Choroid plexus epithelial cell (primary cell): ENCODE results near the gene RTN4RL1.

Experiments
- DNase-seq: peaks from one replicate; pipeline ENCODE4 v3.0.0-alpha.2; 2010; ENCODE audit warnings: low read depth
- H3K4me3 ChIP-seq: 2 replicates; pipeline ENCODE4 v1.5.1; 2011; ENCODE audit warnings: low read depth, mild to moderate bottlenecking, control low read depth, low read length, moderate library complexity
- CTCF ChIP-seq: conservative IDR thresholded peaks from 2 replicates; pipeline ENCODE4 v1.5.1; 2011; ENCODE audit warnings: low read depth, mild to moderate bottlenecking, control low read depth, inconsistent platforms, low read length, moderate library complexity

The RTN4RL1 gene

GRCh38 chr17:1943436-1943831 is 81.7 kb downstream of the RTN4RL1 start:
- no peak for DNase-seq
- H3K4me3 ChIP-seq, result no peak overlapping the region
- no peak for TF ChIP-seq CTCF

GRCh38 chr17:1942666-1943435 is 82.3 kb downstream of the RTN4RL1 start:
- DNase-seq, result no peak
- no peak overlapping the region for H3K4me3 ChIP-seq
- TF ChIP-seq CTCF, result no peak

- TF ChIP-seq CTCF, result no peak
- no peak for DNase-seq
- no peak overlapping the region for H3K4me3 ChIP-seq
Measured at GRCh38 chr17:1942066-1942365, 83.1 kb downstream of the RTN4RL1 start.

- no peak for DNase-seq
- no peak overlapping the region for H3K4me3 ChIP-seq
- no peak for TF ChIP-seq CTCF
Measured at GRCh38 chr17:1941272-1942065, 83.7 kb downstream of the RTN4RL1 start.

GRCh38 chr17:1940810-1941185 is 84.3 kb downstream of the RTN4RL1 start:
- TF ChIP-seq CTCF, result no peak
- no peak for DNase-seq
- H3K4me3 ChIP-seq, result no peak overlapping the region

DNA sequence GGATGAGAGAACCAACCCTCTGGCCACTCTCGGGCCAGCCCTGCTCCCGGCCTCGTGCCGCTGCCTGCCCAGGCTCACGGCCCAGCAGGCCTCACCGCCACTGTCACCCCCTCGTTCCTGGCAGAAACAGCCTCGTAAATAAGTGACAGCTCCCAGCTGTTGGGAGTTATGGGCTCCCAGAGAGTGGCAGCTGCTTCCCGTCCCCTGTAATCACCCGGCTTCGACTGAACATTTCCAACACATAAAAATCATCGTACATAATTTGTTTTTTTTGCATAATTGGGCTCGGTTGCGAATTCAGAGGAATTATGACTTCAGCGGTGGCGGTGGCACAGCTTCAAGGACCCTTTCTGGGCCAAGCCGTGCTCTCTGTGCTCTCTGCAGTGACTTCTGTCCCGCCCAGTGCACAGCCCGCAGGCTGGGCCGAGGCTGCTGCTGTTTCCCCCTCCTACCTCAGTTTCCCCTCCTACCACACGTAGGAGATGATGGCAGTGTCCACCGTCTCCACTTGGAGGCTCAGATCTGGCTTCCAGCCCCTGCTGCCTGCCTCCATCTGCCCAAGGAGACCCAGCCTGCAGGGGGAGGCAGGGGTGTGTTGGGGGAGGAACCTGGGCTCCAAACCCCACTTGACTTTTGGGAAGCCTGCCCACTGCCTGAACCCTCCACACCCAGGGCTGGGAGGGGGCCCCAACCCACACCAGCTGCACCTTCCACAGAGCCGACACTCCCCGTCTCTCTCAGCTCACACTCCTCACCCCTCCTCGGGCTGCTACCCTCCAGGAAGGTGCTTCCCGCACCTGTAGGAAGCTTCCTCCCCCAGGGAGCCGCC is 84.9 kb downstream of the RTN4RL1 start:
- no peak for DNase-seq
- no peak overlapping the region for H3K4me3 ChIP-seq
- no peak for TF ChIP-seq CTCF
